Testis (tissue), 2 donors: ENCODE results near the gene ZIM2.

Source experiments
- CTCF ChIP-seq, 3 experiments: fragments of 450-650 bp in 2 of 3; fragments of 200-600 bp in 1 of 3; sonication (generic) in 1 of 3; IDR thresholded peaks; one replicate each; pipeline ENCODE4 v1.5.1; 2016 to 2019; ENCODE audit warnings: antibody characterized with exemption in 3 of 3, mild to moderate bottlenecking in 2 of 3, moderate library complexity in 1 of 3
- POLR2A ChIP-seq: fragments of 450-650 bp; IDR thresholded peaks from one replicate; pipeline ENCODE4 v1.6.1; 2017; ENCODE audit warnings: antibody characterized with exemption, mild to moderate bottlenecking, moderate library complexity

- TF ChIP-seq CTCF (IDR thresholded peaks at IDR 0.05) = no peak
- no peak for TF ChIP-seq POLR2A
Measured at GRCh38 chr19:56885173-56885985, 44.9 kb upstream of the ZIM2 start.
